RWPE2 (cell line): ENCODE data around the gene SMPD2.

ENCODE experiments used
- ATAC-seq: fragments of 200-7000 bp; cut with Tn5 transposase; 3 replicates; pipeline ENCODE4 v1.9.1; 2021; ENCODE audit warnings: low read depth
- DNase-seq: peaks from one replicate; pipeline ENCODE4 v3.0.0-alpha.2; 2020; ENCODE audit warnings: low spot score
- H3K27ac ChIP-seq: fragments of 450-650 bp; 2 replicates; pipeline ENCODE4 v1.5.1; 2017; ENCODE audit warnings: mild to moderate bottlenecking; ENCODE audit not compliant: poor library complexity, severe bottlenecking
- H3K27me3 ChIP-seq: fragments of 250-450 bp; sonication (Bioruptor Pico); 2 replicates; pipeline ENCODE4 v1.5.1; 2021; ENCODE audit warnings: mild to moderate bottlenecking, moderate library complexity; ENCODE audit not compliant: insufficient read depth, poor library complexity, severe bottlenecking
- H3K36me3 ChIP-seq: fragments of 250-450 bp; sonication (Bioruptor Pico); 2 replicates; pipeline ENCODE4 v1.5.1; 2020; ENCODE audit warnings: low read depth, mild to moderate bottlenecking, moderate library complexity
- H3K4me1 ChIP-seq: fragments of 250-450 bp; sonication (Bioruptor Pico); 2 replicates; pipeline ENCODE4 v1.5.1; 2021; ENCODE audit warnings: mild to moderate bottlenecking, moderate library complexity; ENCODE audit not compliant: insufficient read depth, poor library complexity, severe bottlenecking
- H3K4me3 ChIP-seq: fragments of 250-450 bp; sonication (Bioruptor Pico); 2 replicates; pipeline ENCODE4 v1.5.1; 2021; ENCODE audit warnings: mild to moderate bottlenecking, moderate library complexity; ENCODE audit not compliant: severe bottlenecking
- H3K9me3 ChIP-seq: fragments of 250-450 bp; sonication (Bioruptor Pico); 2 replicates; pipeline ENCODE4 v1.5.1; 2021; ENCODE audit warnings: mild to moderate bottlenecking, moderate library complexity; ENCODE audit not compliant: severe bottlenecking
- TF ChIP-seq, protein P1 (sequence below): fragments of 450-650 bp; IDR thresholded peaks from one replicate; pipeline ENCODE4 v1.5.1; 2017; ENCODE audit warnings: mild to moderate bottlenecking, moderate library complexity; ENCODE audit not compliant: poor library complexity, severe bottlenecking

SMPD2 gene

DNA sequence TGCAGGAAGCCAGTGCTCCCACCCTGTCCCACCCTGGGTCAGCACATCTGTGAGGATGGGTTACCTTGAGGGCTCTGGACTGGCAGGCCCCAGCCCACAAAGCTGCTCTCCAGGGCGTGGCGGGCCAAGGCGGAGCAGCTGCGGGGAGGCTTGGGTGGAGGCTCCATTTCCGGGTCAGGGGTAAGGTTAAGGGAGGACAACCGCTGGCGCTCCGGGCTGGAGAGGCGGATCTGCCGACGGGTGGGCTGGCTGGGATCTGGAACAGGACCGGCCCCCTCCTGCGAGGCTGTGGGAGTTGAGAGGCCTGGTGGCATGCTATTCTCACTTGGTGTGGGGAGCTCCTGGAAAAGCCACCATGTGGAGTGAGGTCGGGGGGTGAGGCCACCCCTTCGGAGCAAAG is 5.5 kb downstream of the SMPD2 start:
- TF ChIP-seq, protein P1, sequence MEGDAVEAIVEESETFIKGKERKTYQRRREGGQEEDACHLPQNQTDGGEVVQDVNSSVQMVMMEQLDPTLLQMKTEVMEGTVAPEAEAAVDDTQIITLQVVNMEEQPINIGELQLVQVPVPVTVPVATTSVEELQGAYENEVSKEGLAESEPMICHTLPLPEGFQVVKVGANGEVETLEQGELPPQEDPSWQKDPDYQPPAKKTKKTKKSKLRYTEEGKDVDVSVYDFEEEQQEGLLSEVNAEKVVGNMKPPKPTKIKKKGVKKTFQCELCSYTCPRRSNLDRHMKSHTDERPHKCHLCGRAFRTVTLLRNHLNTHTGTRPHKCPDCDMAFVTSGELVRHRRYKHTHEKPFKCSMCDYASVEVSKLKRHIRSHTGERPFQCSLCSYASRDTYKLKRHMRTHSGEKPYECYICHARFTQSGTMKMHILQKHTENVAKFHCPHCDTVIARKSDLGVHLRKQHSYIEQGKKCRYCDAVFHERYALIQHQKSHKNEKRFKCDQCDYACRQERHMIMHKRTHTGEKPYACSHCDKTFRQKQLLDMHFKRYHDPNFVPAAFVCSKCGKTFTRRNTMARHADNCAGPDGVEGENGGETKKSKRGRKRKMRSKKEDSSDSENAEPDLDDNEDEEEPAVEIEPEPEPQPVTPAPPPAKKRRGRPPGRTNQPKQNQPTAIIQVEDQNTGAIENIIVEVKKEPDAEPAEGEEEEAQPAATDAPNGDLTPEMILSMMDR, result no peak

DNA sequence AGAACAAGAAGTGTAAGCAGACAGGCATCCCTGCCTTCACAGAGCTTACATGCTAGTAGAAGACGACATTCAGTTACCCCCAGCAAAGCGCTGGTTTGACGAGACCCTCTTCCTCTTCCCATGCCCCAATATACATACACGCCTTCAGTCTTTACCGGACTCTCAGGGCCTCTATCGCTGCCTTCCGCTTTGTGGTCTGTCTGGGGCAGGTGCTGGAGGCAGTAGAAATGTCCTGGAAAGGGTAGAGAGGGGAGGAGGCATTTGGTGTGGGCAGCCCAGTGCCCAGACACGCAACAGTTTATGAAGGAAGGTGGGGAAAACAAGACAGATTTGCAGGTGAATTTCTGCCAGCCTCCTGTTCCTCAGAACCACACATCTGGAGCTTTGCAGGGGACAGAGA is 6.0 kb downstream of the SMPD2 start:
- no peaks in the 10 kb centered on the region for H3K4me1 ChIP-seq
- H3K36me3 ChIP-seq, result peaks cover 22% of the 10 kb centered on the region
- no peak overlapping the region for H3K27ac ChIP-seq
- ATAC-seq (no peak), DNase-seq (no peak)
- H3K4me3 ChIP-seq, result no peak overlapping the region
- H3K9me3 ChIP-seq, result no peaks in the 10 kb centered on the region
- TF ChIP-seq, protein P1, result no peak
- H3K27me3 ChIP-seq, result no peaks in the 10 kb centered on the region

More for the DNA sequence above, 5.5 kb downstream of the SMPD2 start:
- peaks cover 22% of the 10 kb centered on the region for H3K36me3 ChIP-seq
- no peak for ATAC-seq
- DNase-seq, result no peak
- no peak overlapping the region for H3K4me3 ChIP-seq
- H3K4me1 ChIP-seq, result no peaks in the 10 kb centered on the region
- H3K27me3 ChIP-seq, result no peaks in the 10 kb centered on the region
- H3K9me3 ChIP-seq, result no peaks in the 10 kb centered on the region
- no peak overlapping the region for H3K27ac ChIP-seq

DNA sequence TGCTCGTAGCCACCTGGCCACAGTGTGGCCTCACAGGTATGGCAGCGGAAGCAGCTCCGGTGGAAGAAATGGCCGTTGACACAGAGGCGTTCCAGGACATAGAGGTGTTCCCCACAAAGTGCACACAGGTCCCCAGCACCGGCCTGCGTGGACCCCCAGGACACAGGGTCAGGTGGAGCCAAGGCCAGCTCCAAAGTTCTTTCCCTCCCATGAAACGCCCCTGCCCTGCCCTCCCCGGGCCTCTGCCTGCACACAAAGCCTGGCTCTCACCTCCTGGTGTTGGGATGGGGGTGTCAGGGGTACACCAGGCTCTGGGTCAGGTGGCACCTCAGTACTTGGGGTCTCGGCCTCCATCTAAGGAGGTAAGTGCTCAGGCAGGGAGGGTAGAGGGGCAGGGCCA is 6.6 kb downstream of the SMPD2 start:
- Histone ChIP-seq H3K9me3 (no peaks in the 10 kb centered on the region), H3K4me1 (no peaks in the 10 kb centered on the region), H3K4me3 (no peak overlapping the region), H3K36me3 (peaks cover 23% of the 10 kb centered on the region), H3K27me3 (no peaks in the 10 kb centered on the region), H3K27ac (no peak overlapping the region)
- DNase-seq (no peak), ATAC-seq (no peak)
- TF ChIP-seq, protein P1, result no peak

DNA sequence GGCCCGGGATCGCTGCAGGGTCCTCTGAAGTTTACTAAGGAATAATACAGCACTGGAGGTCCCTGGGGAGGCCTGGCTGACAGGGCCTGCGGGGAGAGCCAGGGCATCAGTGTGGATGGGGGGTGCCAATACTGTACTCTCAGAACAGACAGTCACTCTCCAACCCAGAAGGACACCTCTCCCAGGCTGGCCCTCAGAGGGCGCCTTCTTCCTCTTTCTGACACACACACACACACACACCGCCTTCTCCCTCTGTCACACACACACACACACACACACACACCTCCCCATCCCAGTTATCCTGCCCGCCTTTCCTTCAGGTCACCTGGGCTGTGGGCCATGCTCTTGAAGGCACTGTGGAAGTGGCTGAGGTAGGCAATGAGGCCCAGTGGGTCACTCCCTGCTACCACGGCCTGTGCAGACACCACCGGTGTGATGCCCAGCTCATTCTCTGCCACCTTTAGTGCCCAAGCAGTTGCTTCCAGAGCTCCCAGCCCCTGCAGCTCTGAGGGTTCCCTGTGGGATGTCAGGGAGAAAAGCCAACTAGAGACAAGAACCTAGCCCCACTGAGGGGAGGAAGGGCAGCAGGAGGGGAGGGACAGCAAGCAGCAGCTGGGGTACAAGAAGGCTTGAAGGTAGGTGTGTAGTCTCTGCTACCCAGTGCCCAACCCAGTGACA is 7.5 kb downstream of the SMPD2 start:
- Histone ChIP-seq H3K27ac (no peak overlapping the region), H3K9me3 (no peaks in the 10 kb centered on the region), H3K4me3 (no peak overlapping the region), H3K36me3 (peaks cover 18% of the 10 kb centered on the region), H3K27me3 (no peaks in the 10 kb centered on the region), H3K4me1 (no peaks in the 10 kb centered on the region)
- DNase-seq, result no peak
- TF ChIP-seq, protein P1, result no peak
- ATAC-seq, result no peak

DNA sequence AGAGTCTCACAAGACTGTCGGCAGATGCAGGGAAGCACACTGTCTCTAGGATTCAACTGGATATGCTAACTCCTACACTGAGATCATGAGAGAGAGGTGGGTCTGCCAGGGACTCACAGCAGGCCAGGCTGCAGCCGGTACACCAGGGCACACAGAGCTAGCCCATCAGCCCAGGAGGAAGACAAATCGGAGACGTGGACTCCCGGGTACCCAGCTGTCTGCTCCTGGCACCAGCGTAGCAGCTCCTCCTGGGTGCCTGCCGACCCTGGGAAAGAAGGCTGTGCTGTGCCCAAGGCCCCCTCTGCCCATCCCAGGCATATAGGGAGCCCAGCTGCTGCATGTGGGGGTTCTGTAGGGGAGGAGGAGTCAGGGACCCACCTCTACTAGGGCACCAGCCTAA is 8.1 kb downstream of the SMPD2 start:
- TF ChIP-seq, protein P1, result no peak
- DNase-seq, result no peak
- Histone ChIP-seq H3K27me3 (no peaks in the 10 kb centered on the region), H3K27ac (no peak overlapping the region), H3K4me1 (no peaks in the 10 kb centered on the region), H3K4me3 (no peak overlapping the region), H3K36me3 (peaks cover 13% of the 10 kb centered on the region; the same call in 1 of the 2 replicates), H3K9me3 (no peaks in the 10 kb centered on the region)
- no peak; the same call in 2 of the 3 replicates for ATAC-seq
